Measurements from ENCODE around the gene MYL10. TPM values are rescaled to one million over a fixed set of nuclear protein-coding genes. Genes with fewer than 3 reads are reported as not detected.

MYL10 gene
- total and polyA plus RNA-seq, 2 experiments from 2014 or later, result 0.23 to 1.2 TPM

- Histone ChIP-seq H4K20me1 (ENCODE audit: insufficient read depth, poor library complexity, severe bottlenecking) (no peaks in the 10 kb centered on the region), H3K9me2 (replicated peaks; ENCODE audit: insufficient read depth) (no peaks in the 10 kb centered on the region), H3K4me3 (no peak overlapping the region), H2AFZ (no peak overlapping the region), H3K27ac (no peak overlapping the region), H3K27me3 (no peaks in the 10 kb centered on the region), H3K36me3 (replicated peaks; ENCODE audit: insufficient read depth, low read depth) (no peaks in the 10 kb centered on the region), H3K9me3 (ENCODE audit: low read depth) (no peaks in the 10 kb centered on the region), H3K4me1 (ENCODE audit: insufficient read depth) (peaks cover 13% of the 10 kb centered on the region), H3K4me2 (no peak overlapping the region), H3K79me2 (no peaks in the 10 kb centered on the region)
- WGBS (ENCODE audit: low lambda C conversion rate, missing lambda C conversion rate), result 78% methylated on average over 9 of the region's 9 CpGs
- no peak for TF ChIP-seq EZH2phosphoT487 (IDR thresholded peaks at IDR 0.05; ENCODE audit: low read depth, severe bottlenecking, unreplicated experiment)
- no peak for TF ChIP-seq EZH2 (IDR thresholded peaks at IDR 0.05; ENCODE audit: borderline replicate concordance)
- no peak for TF ChIP-seq CTCF (IDR thresholded peaks at IDR 0.05; ENCODE audit: poor library complexity)
- DNase-seq (ENCODE audit: low spot score), result no peak
These were observed 14.2 kb downstream of the MYL10 start for GRCh38 chr7:101614939-101615302.

GRCh38 chr7:101614098-101614938 is 14.8 kb downstream of the MYL10 start:
- no peak overlapping the region for H3K4me3 ChIP-seq
- no peaks in the 10 kb centered on the region for H4K20me1 ChIP-seq (ENCODE audit: insufficient read depth, poor library complexity, severe bottlenecking)
- DNase-seq (ENCODE audit: low spot score), result no peak
- no peaks in the 10 kb centered on the region for H3K36me3 ChIP-seq (replicated peaks; ENCODE audit: insufficient read depth, low read depth)
- no peak for TF ChIP-seq CTCF (IDR thresholded peaks at IDR 0.05; ENCODE audit: poor library complexity)
- TF ChIP-seq EZH2phosphoT487 (IDR thresholded peaks at IDR 0.05; ENCODE audit: low read depth, severe bottlenecking, unreplicated experiment), result no peak
- no peak for TF ChIP-seq EZH2 (IDR thresholded peaks at IDR 0.05; ENCODE audit: borderline replicate concordance)
- H3K9me3 ChIP-seq (ENCODE audit: low read depth), result no peaks in the 10 kb centered on the region
- no peak overlapping the region for H3K4me2 ChIP-seq
- no peaks in the 10 kb centered on the region for H3K9me2 ChIP-seq (replicated peaks; ENCODE audit: insufficient read depth)
- no peaks in the 10 kb centered on the region for H3K79me2 ChIP-seq
- no peak overlapping the region for H2AFZ ChIP-seq
- no peak overlapping the region for H3K27ac ChIP-seq
- H3K4me1 ChIP-seq (ENCODE audit: insufficient read depth), result peaks cover 13% of the 10 kb centered on the region
- no peaks in the 10 kb centered on the region for H3K27me3 ChIP-seq
- 77% methylated on average over 13 of the region's 13 CpGs for WGBS (ENCODE audit: low lambda C conversion rate, missing lambda C conversion rate)

GRCh38 chr7:101612885-101613515 is 16.1 kb downstream of the MYL10 start:
- no peaks in the 10 kb centered on the region for H3K27me3 ChIP-seq
- H3K4me1 ChIP-seq (ENCODE audit: insufficient read depth), result peaks cover 10% of the 10 kb centered on the region
- H3K36me3 ChIP-seq (replicated peaks; ENCODE audit: insufficient read depth, low read depth), result no peaks in the 10 kb centered on the region
- no peak for TF ChIP-seq EZH2 (IDR thresholded peaks at IDR 0.05; ENCODE audit: borderline replicate concordance)
- H3K27ac ChIP-seq, result peak overlapping the region; percentile 40
- WGBS (ENCODE audit: low lambda C conversion rate, missing lambda C conversion rate), result 46% methylated on average over 13 of the region's 13 CpGs
- H3K79me2 ChIP-seq, result no peaks in the 10 kb centered on the region
- DNase-seq (ENCODE audit: low spot score), result no peak
- no peaks in the 10 kb centered on the region for H4K20me1 ChIP-seq (ENCODE audit: insufficient read depth, poor library complexity, severe bottlenecking)
- H2AFZ ChIP-seq, result peak overlapping the region; percentile 17
- no peak overlapping the region for H3K4me2 ChIP-seq
- no peak overlapping the region for H3K4me3 ChIP-seq
- no peaks in the 10 kb centered on the region for H3K9me2 ChIP-seq (replicated peaks; ENCODE audit: insufficient read depth)
- H3K9me3 ChIP-seq (ENCODE audit: low read depth), result no peaks in the 10 kb centered on the region
